Natural killer cell (primary cell): ENCODE measurements around the gene NME2. TPM values are rescaled to one million over a fixed set of nuclear protein-coding genes. Genes with fewer than 3 reads are reported as not detected.

Experiments
- ATAC-seq, 3 donors: fragments of 150-1000 bp in 2 of 3; fragments of 200-7000 bp in 1 of 3; cut with Tn5 transposase; 1 replicate in 1 of 3; 2 replicates in 2 of 3; pipeline ENCODE4 v1.10.0; 2021; ENCODE audit warnings: mild to moderate bottlenecking in 2 of 3, moderate library complexity in 2 of 3
- DNase-seq, 2 donors: peaks; one replicate each; pipeline versions ENCODE4 v3.0.0 to v3.0.0-alpha.2; 2013 to 2021; ENCODE audit warnings: mixed read lengths in 1 of 2
- H3K27ac ChIP-seq: one replicate; pipeline ENCODE4 v1.5.1; 2013; ENCODE audit warnings: mild to moderate bottlenecking, low read length
- H3K27me3 ChIP-seq: one replicate; pipeline ENCODE4 v1.6.1; 2013; ENCODE audit warnings: low read length; ENCODE audit not compliant: control insufficient read depth, insufficient read depth
- H3K36me3 ChIP-seq: one replicate; pipeline ENCODE4 v1.6.1; 2013; ENCODE audit warnings: low read length; ENCODE audit not compliant: control insufficient read depth, insufficient read depth
- H3K4me1 ChIP-seq: one replicate; pipeline ENCODE4 v1.6.1; 2013; ENCODE audit warnings: low read length; ENCODE audit not compliant: control insufficient read depth, insufficient read depth
- H3K4me3 ChIP-seq: one replicate; pipeline ENCODE4 v1.5.1; 2013; ENCODE audit warnings: low read length
- H3K9me3 ChIP-seq: one replicate; pipeline ENCODE4 v1.6.1; 2013; ENCODE audit warnings: low read length; ENCODE audit not compliant: control insufficient read depth, insufficient read depth
- H3K27ac Mint-ChIP-seq, 2 donors: one replicate each; pipeline ENCODE4 v1.8.0; 2022; ENCODE audit warnings: mild to moderate bottlenecking in 2 of 2, mixed read lengths in 2 of 2, moderate library complexity in 1 of 2
- H3K27me3 Mint-ChIP-seq, 2 donors: one replicate each; pipeline ENCODE4 v1.8.0; 2022; ENCODE audit warnings: low read depth in 2 of 2, mixed read lengths in 2 of 2
- H3K36me3 Mint-ChIP-seq: one replicate; pipeline ENCODE4 v1.8.0; 2022; ENCODE audit warnings: mixed read lengths
- H3K4me1 Mint-ChIP-seq, 2 donors: one replicate each; pipeline ENCODE4 v1.8.0; 2022; ENCODE audit warnings: mixed read lengths in 2 of 2
- H3K4me3 Mint-ChIP-seq: one replicate; pipeline ENCODE4 v1.8.0; 2022; ENCODE audit warnings: mild to moderate bottlenecking, moderate library complexity, mixed read lengths
- H3K9me3 Mint-ChIP-seq, 2 donors: one replicate each; pipeline ENCODE4 v1.8.0; 2022; ENCODE audit warnings: mixed read lengths in 2 of 2
- WGBS: methylation state at CpG from one replicate; pipeline ENCODE4 v1.1.7; 2013; ENCODE audit warnings: missing lambda C conversion rate; ENCODE audit not compliant: insufficient coverage; 5-methylcytosine and 5-hydroxymethylcytosine counted together
- intact Hi-C: fragments of 100-400 bp; cut with micrococcal nuclease; formaldehyde crosslinking; loops from one replicate; pipeline ENCODE4 v1.14.2; 2022
- total RNA-seq, 4 donors: library from RNA; stranded (reverse); fragments of 120-200 nt in 1 of 4; gene quantifications; one replicate each; pipeline versions ENCODE4 v1.2.3 to v1.2.4, GENCODE V29; 2013 to 2022
- TF ChIP-seq, protein P1 (sequence below): fragments of 200-600 bp; IDR thresholded peaks from one replicate; pipeline ENCODE4 v1.8.0; 2022; ENCODE audit warnings: antibody characterized with exemption

Gene NME2
- total RNA-seq, 3 donors from 2014 or later (not counting 1 experiment from before 2014, with no cell fraction given) = 100 to 109 (median 101) TPM

DNA sequence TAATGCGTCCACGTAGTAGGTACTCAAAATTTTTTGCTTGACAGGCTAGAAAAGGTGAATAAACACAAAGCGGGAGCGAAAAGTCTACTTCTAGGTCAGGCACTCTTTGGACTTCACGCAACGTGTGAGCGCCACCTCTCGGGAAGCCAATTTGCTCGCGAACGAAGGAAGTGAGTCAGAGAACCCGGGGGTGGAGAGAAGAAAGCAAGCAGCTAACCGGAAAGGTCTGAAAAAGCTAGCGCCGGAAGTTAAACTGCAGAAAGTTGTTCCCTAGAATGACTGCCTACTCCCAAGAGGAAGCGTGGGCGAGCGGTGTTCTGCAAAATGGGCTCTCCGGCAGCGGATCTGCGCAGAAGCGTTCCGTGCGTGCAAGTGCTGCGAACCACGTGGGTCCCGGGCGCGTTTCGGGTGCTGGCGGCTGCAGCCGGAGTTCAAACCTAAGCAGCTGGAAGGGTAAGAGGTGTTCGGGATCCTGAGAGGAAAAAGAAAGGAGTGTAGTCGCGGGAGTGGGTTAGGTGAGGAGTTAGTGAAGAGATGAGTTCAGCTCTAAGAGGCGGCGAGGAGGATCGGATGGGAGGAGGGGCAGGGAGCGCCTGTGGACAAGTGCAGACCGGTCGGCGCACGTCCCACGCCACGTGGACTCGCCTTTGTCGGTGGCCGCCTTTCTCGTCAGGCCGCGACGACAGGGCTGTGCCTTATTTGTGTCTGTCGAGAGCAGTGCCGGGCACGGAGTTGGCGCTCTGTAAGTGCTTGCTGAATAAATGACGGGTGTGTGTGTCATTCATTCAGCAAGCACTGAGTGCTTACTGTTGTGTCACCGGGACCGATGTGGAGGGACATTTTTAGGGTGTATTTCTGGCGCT is 12.8 kb upstream of the NME2 start, which contains the start of gene NME1:
TSS of gene NME1 (plus strand) at position 350 of the 863 bp plus-strand sequence. CDS start 2,096 bp downstream, outside the sequence.
- no peak within 1 kb of the TSS for H3K4me3 Mint-ChIP-seq
- peak within 1 kb of the TSS; percentile 69 for H3K4me3 ChIP-seq
- TF ChIP-seq, protein P1, sequence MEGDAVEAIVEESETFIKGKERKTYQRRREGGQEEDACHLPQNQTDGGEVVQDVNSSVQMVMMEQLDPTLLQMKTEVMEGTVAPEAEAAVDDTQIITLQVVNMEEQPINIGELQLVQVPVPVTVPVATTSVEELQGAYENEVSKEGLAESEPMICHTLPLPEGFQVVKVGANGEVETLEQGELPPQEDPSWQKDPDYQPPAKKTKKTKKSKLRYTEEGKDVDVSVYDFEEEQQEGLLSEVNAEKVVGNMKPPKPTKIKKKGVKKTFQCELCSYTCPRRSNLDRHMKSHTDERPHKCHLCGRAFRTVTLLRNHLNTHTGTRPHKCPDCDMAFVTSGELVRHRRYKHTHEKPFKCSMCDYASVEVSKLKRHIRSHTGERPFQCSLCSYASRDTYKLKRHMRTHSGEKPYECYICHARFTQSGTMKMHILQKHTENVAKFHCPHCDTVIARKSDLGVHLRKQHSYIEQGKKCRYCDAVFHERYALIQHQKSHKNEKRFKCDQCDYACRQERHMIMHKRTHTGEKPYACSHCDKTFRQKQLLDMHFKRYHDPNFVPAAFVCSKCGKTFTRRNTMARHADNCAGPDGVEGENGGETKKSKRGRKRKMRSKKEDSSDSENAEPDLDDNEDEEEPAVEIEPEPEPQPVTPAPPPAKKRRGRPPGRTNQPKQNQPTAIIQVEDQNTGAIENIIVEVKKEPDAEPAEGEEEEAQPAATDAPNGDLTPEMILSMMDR = peak; percentile 68
- H3K27me3 Mint-ChIP-seq = no peaks in the 10 kb centered on the region
- peak within 1 kb of the TSS; percentile 86 for H3K27ac ChIP-seq
- under 1% methylated on average over 60 of the region's 60 CpGs for WGBS
- H3K9me3 ChIP-seq = no peaks in the 10 kb centered on the region
- H3K4me1 ChIP-seq = peaks cover 14% of the 10 kb centered on the region
- H3K36me3 Mint-ChIP-seq = no peaks in the 10 kb centered on the region
- no peak within 1 kb of the TSS for H3K27ac Mint-ChIP-seq
- intact Hi-C loops = loop anchor here (1.0 to 5.0 kb wide), 7 partner anchors 32 to 434 kb away; partner anchors contain the start of genes LUC7L3, MBTD1, TOB1 and UTP18
- DNase-seq (peak; percentile 98), ATAC-seq (peak; percentile 94 to 98 (median 94))
- peaks cover 2% of the 10 kb centered on the region for H3K36me3 ChIP-seq
- no peaks in the 10 kb centered on the region for H3K9me3 Mint-ChIP-seq
- H3K4me1 Mint-ChIP-seq = no peaks in the 10 kb centered on the region
- H3K27me3 ChIP-seq = no peaks in the 10 kb centered on the region

DNA sequence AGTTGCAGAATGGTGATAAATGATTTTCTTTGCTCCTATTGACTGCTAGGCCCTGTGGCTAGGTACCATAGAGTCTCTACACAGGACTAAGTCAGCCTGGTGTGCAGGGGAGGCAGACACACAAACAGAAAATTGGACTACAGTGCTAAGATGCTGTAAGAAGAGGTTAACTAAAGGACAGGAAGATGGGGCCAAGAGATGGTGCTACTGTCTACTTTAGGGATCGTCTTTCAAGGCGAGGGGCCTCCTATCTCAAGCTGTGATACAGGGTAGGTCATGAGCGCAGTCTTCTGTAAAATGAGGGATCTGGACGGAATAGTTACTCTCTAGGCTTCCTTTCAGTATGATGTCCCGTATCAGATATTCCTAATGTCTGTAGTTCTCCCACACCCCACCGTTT is 12.0 kb upstream of the NME2 start:
- TF ChIP-seq, protein P1 = no peak
- ATAC-seq = no peak
- 12% methylated on average over 3 of the region's 6 CpGs for WGBS
- peak in 1 of 2 donors; percentile 25 for DNase-seq
- Mint-ChIP-seq H3K36me3 (no peaks in the 10 kb centered on the region), H3K4me1 (no peaks in the 10 kb centered on the region), H3K9me3 (no peaks in the 10 kb centered on the region), H3K27me3 (no peaks in the 10 kb centered on the region), H3K27ac (no peak overlapping the region), H3K4me3 (no peak overlapping the region)
- peaks cover 14% of the 10 kb centered on the region for H3K4me1 ChIP-seq
- H3K27me3 ChIP-seq = no peaks in the 10 kb centered on the region
- no peaks in the 10 kb centered on the region for H3K9me3 ChIP-seq
- intact Hi-C loops = loop anchor here (5.0 kb wide), 3 partner anchors 108 to 302 kb away; partner anchors contain the start of genes MBTD1, TOB1 and UTP18
- no peak overlapping the region for H3K27ac ChIP-seq
- peak overlapping the region; percentile 69 for H3K4me3 ChIP-seq
- H3K36me3 ChIP-seq = peaks cover 2% of the 10 kb centered on the region

DNA sequence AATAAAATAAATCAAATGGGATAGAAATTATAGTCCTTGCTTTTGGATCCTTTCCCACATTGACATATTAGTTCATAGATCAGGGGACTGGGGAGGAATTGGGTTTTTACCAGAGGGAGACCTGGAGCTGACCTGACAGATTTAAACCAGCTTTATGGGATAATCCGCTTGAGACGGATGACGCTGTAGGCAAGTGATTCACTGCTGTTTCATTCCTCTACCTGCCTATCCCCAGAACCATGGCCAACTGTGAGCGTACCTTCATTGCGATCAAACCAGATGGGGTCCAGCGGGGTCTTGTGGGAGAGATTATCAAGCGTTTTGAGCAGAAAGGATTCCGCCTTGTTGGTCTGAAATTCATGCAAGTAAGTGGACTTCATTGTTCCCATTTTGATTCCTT is 10.8 kb upstream of the NME2 start:
- DNase-seq = no peak
- no peaks in the 10 kb centered on the region for H3K9me3 Mint-ChIP-seq

More for the DNA sequence above, 10.8 kb upstream of the NME2 start:
- Histone ChIP-seq H3K9me3 (no peaks in the 10 kb centered on the region), H3K4me1 (peaks cover 14% of the 10 kb centered on the region), H3K27me3 (no peaks in the 10 kb centered on the region), H3K36me3 (peaks cover 6% of the 10 kb centered on the region), H3K27ac (no peak overlapping the region), H3K4me3 (no peak overlapping the region)
- Mint-ChIP-seq H3K4me3 (no peak overlapping the region), H3K36me3 (no peaks in the 10 kb centered on the region), H3K4me1 (no peaks in the 10 kb centered on the region), H3K27me3 (no peaks in the 10 kb centered on the region), H3K27ac (no peak overlapping the region)
- TF ChIP-seq, protein P1 = no peak
- 97% methylated on average over 8 of the region's 8 CpGs for WGBS
- no peak for ATAC-seq
- intact Hi-C loops = no loop called here
